ENCODE results near the gene FLOT2.
A peak's percentile ranks its signal among the peaks of the same experiment; 100 is the strongest.

FLOT2 gene

DNA sequence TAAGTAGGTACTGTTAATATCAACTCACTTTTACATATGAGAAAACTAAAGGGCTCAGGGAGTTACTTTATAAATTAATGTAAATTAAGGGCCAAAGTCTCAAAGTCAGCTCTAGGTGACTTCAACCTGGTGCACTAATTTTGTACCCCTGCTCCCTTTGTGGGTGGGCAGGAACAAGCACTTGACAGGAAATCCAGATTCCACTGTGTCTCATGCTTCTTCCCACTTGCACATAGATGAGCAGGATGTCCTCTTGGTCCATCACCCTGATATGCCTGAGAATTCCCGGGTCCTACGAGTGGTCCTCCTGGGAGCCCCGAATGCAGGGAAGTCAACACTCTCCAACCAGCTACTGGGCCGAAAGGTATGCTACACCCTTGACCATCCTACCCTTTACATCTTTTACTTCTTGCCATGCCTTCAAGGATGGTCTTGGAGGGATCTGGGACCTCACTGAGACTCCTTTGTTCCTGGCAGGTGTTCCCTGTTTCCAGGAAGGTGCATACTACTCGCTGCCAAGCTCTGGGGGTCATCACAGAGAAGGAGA lies 41.4 kb downstream of the FLOT2 start:
- Histone ChIP-seq H2AFZ (ENCODE audit: low read length) (no peak overlapping the region), H3F3A (ENCODE audit: insufficient read depth, low read length) (no peaks in the 10 kb centered on the region), H4K20me1 (ENCODE audit: insufficient read depth, low read length) (no peaks in the 10 kb centered on the region), H3K36me3 (ENCODE audit: insufficient read depth, low read length) (peaks cover 29% of the 10 kb centered on the region), H3K79me2 (ENCODE audit: insufficient read depth, low read length) (no peaks in the 10 kb centered on the region; the same call in 1 of the 2 replicates), H3K4me1 (ENCODE audit: insufficient read depth, low read length, severe bottlenecking) (peaks cover 14% of the 10 kb centered on the region), H3K9me2 (ENCODE audit: low read depth, low read length) (no peaks in the 10 kb centered on the region), H3K4me2 (ENCODE audit: low read length) (peak overlapping the region; percentile 95), H3K9me3 (ENCODE audit: low read length) (no peaks in the 10 kb centered on the region), H3K27ac (ENCODE audit: low read depth, low read length, poor library complexity, severe bottlenecking) (no peak overlapping the region), H3K27me3 (ENCODE audit: insufficient read depth, low read length) (no peaks in the 10 kb centered on the region), H3K4me3 (ENCODE audit: low read depth, low read length, poor library complexity, severe bottlenecking) (peak overlapping the region; percentile 92), H3K9ac (ENCODE audit: low read length) (no peak overlapping the region)
- TF ChIP-seq, protein P1, sequence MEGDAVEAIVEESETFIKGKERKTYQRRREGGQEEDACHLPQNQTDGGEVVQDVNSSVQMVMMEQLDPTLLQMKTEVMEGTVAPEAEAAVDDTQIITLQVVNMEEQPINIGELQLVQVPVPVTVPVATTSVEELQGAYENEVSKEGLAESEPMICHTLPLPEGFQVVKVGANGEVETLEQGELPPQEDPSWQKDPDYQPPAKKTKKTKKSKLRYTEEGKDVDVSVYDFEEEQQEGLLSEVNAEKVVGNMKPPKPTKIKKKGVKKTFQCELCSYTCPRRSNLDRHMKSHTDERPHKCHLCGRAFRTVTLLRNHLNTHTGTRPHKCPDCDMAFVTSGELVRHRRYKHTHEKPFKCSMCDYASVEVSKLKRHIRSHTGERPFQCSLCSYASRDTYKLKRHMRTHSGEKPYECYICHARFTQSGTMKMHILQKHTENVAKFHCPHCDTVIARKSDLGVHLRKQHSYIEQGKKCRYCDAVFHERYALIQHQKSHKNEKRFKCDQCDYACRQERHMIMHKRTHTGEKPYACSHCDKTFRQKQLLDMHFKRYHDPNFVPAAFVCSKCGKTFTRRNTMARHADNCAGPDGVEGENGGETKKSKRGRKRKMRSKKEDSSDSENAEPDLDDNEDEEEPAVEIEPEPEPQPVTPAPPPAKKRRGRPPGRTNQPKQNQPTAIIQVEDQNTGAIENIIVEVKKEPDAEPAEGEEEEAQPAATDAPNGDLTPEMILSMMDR (IDR thresholded peaks at IDR 0.05; ENCODE audit: low read length), result no peak
- no peak for TF ChIP-seq EZH2 (IDR thresholded peaks at IDR 0.05; ENCODE audit: borderline replicate concordance, low read length)

GRCh38 chr17:28855336-28855679 lies 42.2 kb downstream of the FLOT2 start:
- H3K27me3 ChIP-seq (ENCODE audit: insufficient read depth, low read length), result no peaks in the 10 kb centered on the region
- H4K20me1 ChIP-seq (ENCODE audit: insufficient read depth, low read length), result no peaks in the 10 kb centered on the region
- H3K79me2 ChIP-seq (ENCODE audit: insufficient read depth, low read length), result no peaks in the 10 kb centered on the region; the same call in 1 of the 2 replicates
- H3K9me3 ChIP-seq (ENCODE audit: low read length), result no peaks in the 10 kb centered on the region
- H2AFZ ChIP-seq (ENCODE audit: low read length), result no peak overlapping the region
- no peaks in the 10 kb centered on the region for H3K9me2 ChIP-seq (ENCODE audit: low read depth, low read length)
- peaks cover 15% of the 10 kb centered on the region for H3K4me1 ChIP-seq (ENCODE audit: insufficient read depth, low read length, severe bottlenecking)
- peak overlapping the region; percentile 90 for H3K9ac ChIP-seq (ENCODE audit: low read length)
- peak overlapping the region; percentile 92 for H3K4me3 ChIP-seq (ENCODE audit: low read depth, low read length, poor library complexity, severe bottlenecking)
- peak overlapping the region; percentile 95 for H3K4me2 ChIP-seq (ENCODE audit: low read length)
- H3F3A ChIP-seq (ENCODE audit: insufficient read depth, low read length), result no peaks in the 10 kb centered on the region
- H3K36me3 ChIP-seq (ENCODE audit: insufficient read depth, low read length), result peaks cover 25% of the 10 kb centered on the region
- TF ChIP-seq, protein P1 (IDR thresholded peaks at IDR 0.05; ENCODE audit: low read length), result no peak
- no peak for TF ChIP-seq EZH2 (IDR thresholded peaks at IDR 0.05; ENCODE audit: borderline replicate concordance, low read length)
- peak overlapping the region; percentile 43 for H3K27ac ChIP-seq (ENCODE audit: low read depth, low read length, poor library complexity, severe bottlenecking)

GRCh38 chr17:28854457-28855335 lies 42.8 kb downstream of the FLOT2 start, which contains the start of gene ERAL1:
Gene ERAL1, plus strand, starts transcription at chr17:28855016. Its CDS starts 19 bp downstream, at chr17:28855035.
- Histone ChIP-seq H3K79me2 (ENCODE audit: insufficient read depth, low read length) (no peaks in the 10 kb centered on the region; the same call in 1 of the 2 replicates), H2AFZ (ENCODE audit: low read length) (peak within 1 kb of the TSS; percentile 27), H3K4me3 (ENCODE audit: low read depth, low read length, poor library complexity, severe bottlenecking) (peak within 1 kb of the TSS; percentile 92), H3K36me3 (ENCODE audit: insufficient read depth, low read length) (peaks cover 22% of the 10 kb centered on the region), H3K9me3 (ENCODE audit: low read length) (no peaks in the 10 kb centered on the region), H3F3A (ENCODE audit: insufficient read depth, low read length) (no peaks in the 10 kb centered on the region), H3K27ac (ENCODE audit: low read depth, low read length, poor library complexity, severe bottlenecking) (peak within 1 kb of the TSS; percentile 43), H3K9ac (ENCODE audit: low read length) (peak within 1 kb of the TSS; percentile 90), H3K4me2 (ENCODE audit: low read length) (peak within 1 kb of the TSS; percentile 95), H3K27me3 (ENCODE audit: insufficient read depth, low read length) (no peaks in the 10 kb centered on the region), H4K20me1 (ENCODE audit: insufficient read depth, low read length) (no peaks in the 10 kb centered on the region), H3K4me1 (ENCODE audit: insufficient read depth, low read length, severe bottlenecking) (peaks cover 19% of the 10 kb centered on the region), H3K9me2 (ENCODE audit: low read depth, low read length) (no peaks in the 10 kb centered on the region)
- TF ChIP-seq, protein P1 (IDR thresholded peaks at IDR 0.05; ENCODE audit: low read length), result no peak
- no peak for TF ChIP-seq EZH2 (IDR thresholded peaks at IDR 0.05; ENCODE audit: borderline replicate concordance, low read length)
